H54 (cell line): ENCODE results near the gene DSPP.
"Not testable (repeated sequence)": the region's sequence is repeated elsewhere in the genome, so short reads cannot be mapped to it uniquely, and the experiment has no call there.

ENCODE experiments used
- DNase-seq: peaks from one replicate; pipeline ENCODE4 v3.0.0; 2011; ENCODE audit warnings: low spot score, mixed read lengths; ENCODE audit not compliant: insufficient read length
- FAIRE-seq: peaks from 3 replicates; lab custom pipeline; 2011; peaks lifted over from hg19 to GRCh38; lab: Jason Lieb, UNC
- POLR2A ChIP-seq: IDR thresholded peaks from 2 replicates; pipeline ENCODE4 v1.6.1; 2011; ENCODE audit warnings: low read depth, mild to moderate bottlenecking, low read length

DSPP gene

DNA sequence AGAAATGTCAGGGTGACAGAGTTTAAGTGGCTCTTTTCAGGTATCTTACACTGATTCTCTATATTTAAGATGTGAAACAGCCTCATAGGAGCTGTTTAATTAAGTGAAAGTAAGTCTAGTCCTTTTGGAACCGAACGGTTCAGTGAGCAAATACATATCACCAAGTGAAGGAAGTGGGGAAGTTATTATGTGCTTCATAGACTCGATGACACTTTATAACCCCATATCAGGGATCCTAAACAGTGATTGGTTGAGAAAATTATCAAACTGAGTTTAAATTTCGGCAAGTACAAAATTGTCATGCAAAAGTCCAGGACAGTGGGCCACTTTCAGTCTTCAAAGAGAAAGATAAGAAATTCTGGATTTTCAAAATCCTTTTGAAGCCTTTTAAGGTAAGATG lies at the start of gene DSPP:
TSS of gene DSPP (plus strand) at position 301 of the 400 bp plus-strand sequence. CDS start 2,380 bp downstream, outside the sequence.
- FAIRE-seq, result no peak
- DNase-seq, result no peak
- no peak for TF ChIP-seq POLR2A

DNA sequence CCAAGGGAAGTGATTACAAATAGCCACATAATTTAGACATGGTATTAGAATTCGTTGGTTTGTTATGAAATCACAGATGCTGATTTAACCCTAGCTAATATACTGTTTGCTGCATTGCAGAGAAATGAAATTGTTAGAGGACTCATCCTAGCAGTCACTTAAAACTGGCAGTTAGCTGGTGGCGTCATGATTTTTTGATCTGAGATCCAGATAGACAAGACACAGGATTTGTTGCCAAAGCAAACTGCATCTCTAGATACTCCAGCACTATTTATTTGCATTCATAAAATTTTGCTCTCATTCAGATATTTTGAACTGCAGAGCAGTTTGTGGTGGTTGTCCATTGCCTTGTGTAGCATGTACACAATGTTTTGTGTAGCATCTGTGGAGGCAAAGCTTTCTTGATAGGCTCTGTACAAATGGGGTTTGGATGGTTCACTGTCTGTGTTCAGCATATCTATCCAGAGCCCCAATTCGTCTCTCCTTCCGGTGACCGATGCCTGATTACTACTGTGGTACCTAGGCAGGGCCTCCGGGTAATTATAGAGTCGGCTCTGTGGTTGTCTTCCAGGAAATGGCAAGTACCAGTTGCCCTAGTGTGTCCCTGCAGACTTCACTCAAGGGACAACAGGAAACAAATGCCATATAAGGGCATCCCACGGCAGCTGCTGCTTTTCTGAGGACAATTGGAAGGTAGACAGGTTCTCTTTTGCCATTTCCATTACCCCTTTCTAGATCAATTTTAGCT lies 49.1 kb upstream of the DSPP start:
- FAIRE-seq (no peak), DNase-seq (no peak)
- TF ChIP-seq POLR2A, result no peak

DNA sequence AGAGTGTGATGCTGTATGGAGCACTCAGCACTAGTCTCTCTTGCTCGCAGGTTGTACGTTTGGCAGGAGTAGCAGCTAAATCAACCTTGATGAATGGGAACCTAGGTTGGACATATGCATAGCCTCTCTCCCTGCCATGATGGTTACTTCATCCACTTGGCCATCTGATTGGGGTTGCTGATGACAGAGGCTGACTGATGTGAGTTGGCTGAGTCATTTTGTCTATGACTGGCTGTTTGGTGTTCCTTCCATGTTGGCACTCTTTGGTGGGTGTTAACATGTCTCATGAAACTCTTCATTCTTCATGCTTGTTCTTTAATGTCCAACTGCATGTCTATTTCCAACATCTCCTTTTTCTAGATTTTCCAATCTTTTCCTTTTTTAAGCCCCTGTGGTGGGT lies 47.5 kb upstream of the DSPP start:
- no peak for TF ChIP-seq POLR2A
- FAIRE-seq, result no peak
- DNase-seq, result no peak

DNA sequence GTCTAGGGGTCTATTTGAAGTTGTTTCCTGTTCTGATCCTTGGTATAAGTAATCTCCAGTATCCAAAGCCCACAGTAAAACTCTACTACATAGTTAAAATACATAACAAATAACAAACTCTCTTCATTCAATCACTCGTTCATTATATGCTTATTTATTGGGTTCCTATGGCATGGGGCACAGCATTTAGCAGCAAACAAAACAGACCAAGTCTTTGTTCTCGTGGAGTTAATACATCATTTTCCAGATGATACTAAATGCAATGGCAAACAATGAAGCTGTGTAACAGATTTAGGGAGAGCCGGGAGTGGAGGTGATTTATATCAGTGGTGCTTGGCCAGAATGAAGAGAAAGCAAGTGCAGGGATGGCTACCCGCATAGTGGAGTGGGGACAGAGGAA lies 42.6 kb upstream of the DSPP start:
- DNase-seq (no peak), FAIRE-seq (no peak)
- TF ChIP-seq POLR2A, result no peak

DNA sequence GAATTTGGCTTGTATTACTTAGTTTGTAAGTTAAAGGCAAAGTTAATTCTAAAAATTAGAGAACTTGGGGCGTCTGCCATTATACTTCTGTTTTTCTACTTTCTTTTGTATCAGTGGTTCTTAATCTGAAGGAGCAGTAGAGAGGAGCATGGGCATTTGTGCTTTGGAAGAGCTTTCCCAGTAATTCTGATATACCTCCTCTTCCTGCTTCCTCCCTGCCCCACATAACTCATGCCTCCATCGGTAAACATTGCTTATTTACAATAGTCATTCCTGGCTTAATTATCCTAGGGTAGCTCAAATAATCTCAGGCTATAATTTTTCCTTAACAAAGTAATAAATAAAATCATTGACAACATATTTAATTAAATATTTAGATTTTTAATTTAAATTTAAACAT lies 42.1 kb upstream of the DSPP start:
- no peak for TF ChIP-seq POLR2A
- FAIRE-seq (no peak), DNase-seq (no peak)

DNA sequence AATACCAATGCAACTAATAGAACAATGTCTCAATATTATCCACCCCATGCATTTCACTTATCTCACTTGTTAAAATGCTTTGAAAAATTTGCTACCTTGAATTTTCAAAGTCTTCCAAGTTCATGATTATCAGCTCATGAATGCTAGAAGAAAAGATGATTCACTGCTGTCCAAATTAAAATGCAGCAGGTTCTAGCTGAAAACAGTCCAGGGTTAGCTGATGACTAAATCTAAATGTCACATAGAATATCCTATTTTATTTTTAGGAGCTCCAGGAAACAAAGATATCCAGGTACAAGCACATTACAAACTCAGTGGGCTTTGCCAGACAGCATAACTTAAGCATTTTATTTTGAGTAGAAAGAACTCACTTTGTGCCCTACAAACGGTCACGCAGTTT lies 41.1 kb upstream of the DSPP start:
- no peak for FAIRE-seq
- no peak for DNase-seq
- no peak for TF ChIP-seq POLR2A

DNA sequence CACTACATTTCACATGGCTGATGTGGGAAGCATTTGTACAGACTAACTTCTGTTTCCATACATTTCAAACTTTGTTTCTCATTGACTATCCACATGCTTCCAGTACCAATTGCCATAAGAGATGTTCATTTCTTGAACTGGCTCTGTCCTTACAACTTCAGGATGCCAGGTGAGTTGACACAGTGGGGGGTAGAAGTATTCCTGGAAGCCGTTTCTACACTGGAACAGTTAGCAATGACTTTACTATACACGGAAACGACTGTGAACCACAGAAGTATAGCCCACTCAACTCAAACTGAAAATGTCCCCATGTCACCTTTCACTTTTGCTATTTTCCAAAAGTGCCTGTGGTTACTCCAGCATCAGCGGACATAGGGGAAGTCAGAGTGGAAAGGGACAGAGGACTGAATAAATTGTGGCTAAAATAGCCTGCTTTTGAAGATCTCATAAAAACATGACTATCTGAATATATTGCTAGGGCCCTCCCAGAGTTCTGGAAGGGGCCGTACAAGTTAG lies 38.0 kb upstream of the DSPP start:
- DNase-seq (no peak), FAIRE-seq (no peak)
- no peak for TF ChIP-seq POLR2A

DNA sequence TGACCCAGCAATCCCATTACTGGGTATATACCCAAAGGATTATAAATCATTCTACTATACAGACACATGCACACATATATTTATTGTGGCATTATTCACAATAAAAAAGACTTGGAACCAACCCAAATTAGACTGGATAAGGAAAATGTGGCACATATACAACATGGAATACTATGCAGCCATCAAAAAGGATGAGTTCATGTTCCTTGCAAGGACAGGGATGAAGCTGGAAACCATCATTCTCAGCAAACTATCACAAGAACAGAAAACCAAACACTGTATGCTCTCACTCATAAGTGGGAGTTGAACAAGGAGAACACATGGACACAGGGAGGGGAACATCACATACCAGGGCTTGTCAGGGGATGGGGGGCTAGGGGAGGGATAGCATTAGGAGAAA lies 34.0 kb upstream of the DSPP start:
- FAIRE-seq, DNase-seq: not testable (repeated sequence)

DNA sequence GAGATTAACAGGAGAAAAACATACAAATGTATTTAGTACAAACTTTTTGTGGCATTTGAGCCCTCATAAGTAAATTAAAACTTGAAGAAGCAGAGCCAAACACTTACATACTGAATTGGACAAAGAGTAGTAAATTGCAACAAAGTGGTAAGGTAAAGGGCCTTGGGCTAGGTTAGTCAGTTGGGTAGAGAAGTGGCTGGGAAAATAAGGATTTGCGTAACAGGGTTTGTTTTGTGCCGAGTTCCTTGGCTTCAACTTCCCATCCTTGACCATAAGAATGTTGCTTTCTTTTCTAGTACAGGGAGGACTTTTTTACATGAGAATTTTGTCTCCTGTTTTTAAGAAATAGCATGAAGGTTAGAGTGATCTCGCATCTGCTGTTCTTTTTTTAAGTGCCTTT lies 33.3 kb upstream of the DSPP start:
- FAIRE-seq, result no peak
- TF ChIP-seq POLR2A, result no peak
- DNase-seq, result no peak

DNA sequence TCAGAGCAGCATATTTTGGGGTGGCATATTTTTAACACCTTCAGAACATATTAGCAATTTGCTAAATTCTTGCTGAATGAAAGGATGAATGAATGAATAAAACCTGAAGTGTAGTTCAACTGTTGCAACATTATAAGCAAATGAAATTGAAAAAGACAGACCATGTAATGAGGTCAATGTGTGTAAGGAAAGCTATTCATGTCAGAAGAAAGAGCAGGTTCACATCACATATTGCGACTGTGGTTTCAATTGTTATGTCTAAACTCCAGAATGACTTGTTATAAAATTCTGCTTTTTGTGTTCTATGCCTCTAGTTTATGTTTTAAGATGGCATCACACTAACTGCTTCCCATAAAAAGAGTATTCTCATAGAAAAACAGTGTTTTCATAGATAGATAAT lies 32.9 kb upstream of the DSPP start:
- DNase-seq, result no peak
- FAIRE-seq, result no peak
- no peak for TF ChIP-seq POLR2A

DNA sequence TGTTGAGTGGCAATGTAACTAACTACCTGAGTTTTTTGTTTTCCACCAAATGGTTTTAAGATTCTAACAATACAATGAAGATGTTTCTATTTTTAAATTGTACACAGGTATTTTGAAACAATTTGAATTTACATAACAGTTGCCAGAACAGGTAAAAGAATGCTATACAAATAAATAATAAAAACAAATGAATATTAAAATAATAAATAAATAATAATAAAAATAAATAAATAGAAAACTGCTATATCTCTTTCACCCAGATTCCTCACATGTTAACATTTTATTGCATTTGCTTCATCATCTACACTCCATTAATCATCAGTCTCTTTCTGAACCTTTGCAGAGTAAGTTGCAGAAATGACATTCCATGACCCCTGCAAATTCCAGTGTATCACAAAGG lies 32.3 kb upstream of the DSPP start:
- no peak for FAIRE-seq
- DNase-seq, result no peak
- TF ChIP-seq POLR2A, result no peak

DNA sequence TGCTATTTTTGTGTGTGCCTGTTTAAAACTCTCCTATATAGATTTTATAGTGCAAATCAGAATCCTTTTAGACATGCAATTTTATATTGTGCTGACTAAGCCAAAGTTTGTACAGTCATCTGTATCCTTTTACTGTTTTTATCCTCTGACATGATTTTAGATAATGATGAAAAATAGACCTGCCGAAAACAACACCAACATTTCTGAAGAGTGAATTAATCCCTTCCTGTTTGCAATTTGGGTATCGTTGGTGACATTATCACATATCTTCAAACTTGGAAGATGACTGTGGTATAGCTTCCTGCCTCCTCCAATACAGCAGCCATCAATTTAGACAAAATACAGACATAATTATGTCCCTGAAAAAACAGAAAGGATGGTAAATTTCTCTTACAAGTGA lies 28.9 kb upstream of the DSPP start:
- no peak for TF ChIP-seq POLR2A
- no peak for FAIRE-seq
- no peak for DNase-seq

DNA sequence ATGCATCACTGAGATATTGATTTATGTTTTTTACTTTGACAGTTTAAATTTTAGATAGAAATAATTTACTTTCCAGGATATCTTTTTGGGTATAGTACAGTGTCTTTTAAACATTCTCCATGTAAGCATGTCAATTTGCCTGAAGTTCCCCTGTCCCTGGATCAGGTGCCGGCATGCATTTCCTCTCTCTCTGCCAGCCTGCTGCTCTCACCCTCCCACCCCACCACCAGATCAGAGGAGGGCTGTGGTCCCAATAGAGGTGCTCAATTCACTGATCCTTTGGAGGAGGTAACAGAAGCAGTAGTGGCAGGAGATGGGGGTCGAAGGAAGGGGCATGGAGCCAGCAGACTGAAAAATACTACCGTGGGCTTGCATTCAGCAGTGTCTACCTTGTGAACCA lies 28.3 kb upstream of the DSPP start:
- TF ChIP-seq POLR2A, result no peak
- DNase-seq, result no peak
- no peak for FAIRE-seq

DNA sequence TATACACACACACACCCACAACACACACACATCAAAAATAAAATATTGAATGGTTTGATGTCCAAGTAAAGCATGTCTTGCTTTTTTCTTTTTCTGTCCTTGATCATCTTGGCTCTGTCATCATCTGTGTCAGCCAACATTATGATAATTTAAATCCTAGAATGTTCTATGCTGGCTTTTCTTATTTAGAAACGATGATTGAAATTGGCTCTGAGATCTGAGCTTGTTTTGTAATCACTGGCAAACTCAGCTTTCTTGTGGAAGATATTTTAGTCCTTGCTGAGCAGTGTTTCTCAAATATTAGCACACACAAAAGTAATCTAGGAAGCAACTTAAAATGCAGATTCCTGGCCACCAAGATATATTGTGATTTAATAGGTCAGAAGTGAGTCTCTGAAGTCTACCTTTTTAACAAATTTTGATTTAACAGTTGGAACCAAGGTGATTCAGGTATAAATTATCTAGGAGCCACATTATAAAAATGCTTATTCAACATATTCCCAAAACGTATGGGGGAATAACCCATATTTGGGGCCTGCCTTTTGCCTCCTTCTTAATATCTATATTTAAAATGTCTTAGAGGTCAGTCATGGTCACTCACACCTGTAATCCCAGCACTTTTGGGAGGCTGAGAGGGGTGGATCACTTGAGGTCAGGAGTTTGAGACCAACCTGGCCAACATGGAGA lies 24.0 kb upstream of the DSPP start:
- TF ChIP-seq POLR2A, result no peak
- no peak for FAIRE-seq
- no peak for DNase-seq

DNA sequence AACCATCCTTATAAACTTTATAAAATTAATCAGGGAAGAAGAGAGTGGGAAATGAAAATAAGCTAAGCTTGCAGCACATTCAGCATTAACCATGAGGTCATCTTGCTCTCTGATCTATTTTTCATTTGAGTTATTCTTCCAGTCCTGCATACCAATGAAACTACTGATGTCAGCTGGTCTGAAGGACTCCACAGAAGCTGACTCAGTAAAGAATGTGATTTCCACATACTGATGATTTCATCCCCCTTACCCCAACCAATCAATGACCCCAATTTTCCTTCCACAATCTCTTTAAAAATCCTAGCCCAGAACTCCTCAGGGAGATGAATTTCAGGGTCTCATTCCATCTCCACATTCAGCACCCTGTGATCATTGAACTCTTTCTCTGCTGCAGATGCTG lies 18.8 kb upstream of the DSPP start:
- no peak for TF ChIP-seq POLR2A
- DNase-seq (peak; percentile 4), FAIRE-seq (peak; percentile 93)
